A673 (cell line): ENCODE data around the gene STEAP3.

ENCODE experiments used
- CTCF ChIP-seq: fragments of 300-800, 200-600 bp; sonication (generic); conservative IDR thresholded peaks from 2 replicates; pipeline ENCODE4 v1.5.1; 2017; ENCODE audit warnings: low read depth, mild to moderate bottlenecking, antibody characterized with exemption, low read length, moderate library complexity, mixed read lengths
- EZH2 ChIP-seq: fragments of 200-600 bp; sonication (generic); IDR thresholded peaks from 2 replicates; pipeline ENCODE4 v1.6.1; 2017; ENCODE audit warnings: borderline replicate concordance, low read depth, mild to moderate bottlenecking, mixed read lengths, antibody characterized with exemption, low read length; ENCODE audit not compliant: poor library complexity, severe bottlenecking

GRCh38 chr2:119289642-119290041 lies 66.0 kb downstream of the STEAP3 start:
- TF ChIP-seq CTCF, result no peak
- no peak for TF ChIP-seq EZH2
